ENCODE measurements around the gene CENPE. TPM values are rescaled to one million over a fixed set of nuclear protein-coding genes. Genes with fewer than 3 reads are reported as not detected.

CENPE gene
- total and polyA plus RNA-seq, 2 of the 8 experiments (the other 6 are each of a cell fraction or from before 2014, with no cell fraction given): 2.1 to 49.0 TPM

- TF ChIP-seq CHD7 (IDR thresholded peaks at IDR 0.05; ENCODE audit: insufficient replicate concordance, low read length) (no peak), CTBP2 (IDR thresholded peaks at IDR 0.05; ENCODE audit: borderline replicate concordance, insufficient read depth, insufficient read length, low read length) (no peak), SIX5 (IDR thresholded peaks at IDR 0.05; ENCODE audit: low read depth, low read length) (no peak), SAP30 (IDR thresholded peaks at IDR 0.05; ENCODE audit: insufficient read depth, insufficient replicate concordance, low read length) (no peak), TAF1 (IDR thresholded peaks at IDR 0.05; ENCODE audit: low read depth, low read length) (no peak), JUND (IDR thresholded peaks at IDR 0.05; ENCODE audit: low read length) (no peak), USF2 (IDR thresholded peaks at IDR 0.05; ENCODE audit: low read length) (peak; percentile 39; the same call in 1 of the 2 replicates), RXRA (IDR thresholded peaks at IDR 0.05; ENCODE audit: insufficient read depth, low read depth, low read length) (no peak), E2F6 (IDR thresholded peaks at IDR 0.05) (peak; percentile 89)
These were observed 9.5 kb upstream of the CENPE start (continued) for GRCh38 chr4:103207673-103208072.

Measured in H1 (cell line).